ENCODE data around the gene MYRF.

- TF ChIP-seq EZH2phosphoT487 (IDR thresholded peaks at IDR 0.05; ENCODE audit: borderline replicate concordance, low read length) (no peak), CTCF (IDR thresholded peaks at IDR 0.05; ENCODE audit: low read depth, low read length, poor library complexity, severe bottlenecking) (no peak)
Measured at GRCh38 chr11:61782299-61782698, 29.9 kb downstream of the MYRF start.
